Adipocyte (in vitro differentiated cells): ENCODE data around the gene KIR3DL2.
"Not testable (repeated sequence)": the region's sequence is repeated elsewhere in the genome, so short reads cannot be mapped to it uniquely, and the experiment has no call there.

Experiments used
- DNase-seq: peaks from one replicate; pipeline ENCODE4 v3.0.0-alpha.2; 2015; ENCODE audit warnings: low read depth
- H3K27me3 ChIP-seq: replicated peaks from 2 replicates; pipeline ENCODE4 v1.7.0; 2013; ENCODE audit warnings: mild to moderate bottlenecking, low read length, moderate library complexity; ENCODE audit not compliant: control insufficient read depth, insufficient read depth
- H3K36me3 ChIP-seq: 2 replicates; pipeline ENCODE4 v1.7.0; 2013; ENCODE audit warnings: low read length, mild to moderate bottlenecking, moderate library complexity; ENCODE audit not compliant: control insufficient read depth, insufficient read depth, severe bottlenecking
- H3K4me1 ChIP-seq: 2 replicates; pipeline ENCODE4 v1.7.0; 2013; ENCODE audit warnings: mild to moderate bottlenecking, low read length, moderate library complexity; ENCODE audit not compliant: control insufficient read depth, insufficient read depth
- H3K4me3 ChIP-seq: 2 replicates; pipeline ENCODE4 v1.7.0; 2013; ENCODE audit warnings: mild to moderate bottlenecking, low read length, moderate library complexity
- H3K9ac ChIP-seq: 2 replicates; pipeline ENCODE4 v1.7.0; 2013; ENCODE audit warnings: mild to moderate bottlenecking, low read length, moderate library complexity
- H3K9me3 ChIP-seq: 2 replicates; pipeline ENCODE4 v1.7.0; 2013; ENCODE audit warnings: mild to moderate bottlenecking, low read length, moderate library complexity; ENCODE audit not compliant: control insufficient read depth

The KIR3DL2 gene

GRCh38 chr19:54828064-54828463 is 22.2 kb upstream of the KIR3DL2 start:
- H3K9ac ChIP-seq, H3K36me3 ChIP-seq, H3K27me3 ChIP-seq, H3K4me3 ChIP-seq, H3K9me3 ChIP-seq, DNase-seq, H3K4me1 ChIP-seq: not testable (repeated sequence)

GRCh38 chr19:54832496-54832895 is 17.7 kb upstream of the KIR3DL2 start, which contains the start of gene KIR2DS4:
Gene KIR2DS4, plus strand, starts transcription at chr19:54832676.
- H3K9me3 ChIP-seq, DNase-seq, H3K27me3 ChIP-seq, H3K9ac ChIP-seq, H3K4me1 ChIP-seq, H3K36me3 ChIP-seq, H3K4me3 ChIP-seq: not testable (repeated sequence)

- H3K4me1 ChIP-seq, H3K36me3 ChIP-seq, H3K4me3 ChIP-seq, DNase-seq, H3K9me3 ChIP-seq, H3K27me3 ChIP-seq, H3K9ac ChIP-seq: not testable (repeated sequence)
These were observed 15.1 kb upstream of the KIR3DL2 start for GRCh38 chr19:54835126-54835525.

- H3K9ac ChIP-seq, H3K4me1 ChIP-seq, H3K36me3 ChIP-seq, H3K4me3 ChIP-seq, H3K9me3 ChIP-seq, DNase-seq, H3K27me3 ChIP-seq: not testable (repeated sequence)
These were observed 12.7 kb upstream of the KIR3DL2 start for GRCh38 chr19:54837522-54837921.

- H3K36me3 ChIP-seq, H3K9ac ChIP-seq, DNase-seq, H3K27me3 ChIP-seq, H3K4me3 ChIP-seq, H3K4me1 ChIP-seq, H3K9me3 ChIP-seq: not testable (repeated sequence)
These were observed 7.1 kb upstream of the KIR3DL2 start for GRCh38 chr19:54843171-54843570.

GRCh38 chr19:54850930-54851329 is 687 bp downstream of the KIR3DL2 start:
- Histone ChIP-seq H3K27me3 (no peaks in the 10 kb centered on the region), H3K9ac (no peak overlapping the region), H3K4me1 (no peaks in the 10 kb centered on the region), H3K4me3 (no peak overlapping the region), H3K9me3 (no peaks in the 10 kb centered on the region), H3K36me3 (no peaks in the 10 kb centered on the region)
- no peak for DNase-seq

GRCh38 chr19:54851353-54851752 is 1.1 kb downstream of the KIR3DL2 start:
- H3K27me3 ChIP-seq: no peaks in the 10 kb centered on the region
- no peaks in the 10 kb centered on the region for H3K9me3 ChIP-seq
- H3K36me3 ChIP-seq: no peaks in the 10 kb centered on the region
- H3K9ac ChIP-seq: no peak overlapping the region
- no peak overlapping the region for H3K4me3 ChIP-seq
- no peaks in the 10 kb centered on the region for H3K4me1 ChIP-seq
- no peak for DNase-seq

- not testable (repeated sequence) for H3K9me3 ChIP-seq, H3K27me3 ChIP-seq, H3K4me3 ChIP-seq, H3K4me1 ChIP-seq, DNase-seq, H3K36me3 ChIP-seq, H3K9ac ChIP-seq
These were observed 5.0 kb downstream of the KIR3DL2 start for GRCh38 chr19:54855241-54855640.

GRCh38 chr19:54858476-54858875 is 8.2 kb downstream of the KIR3DL2 start:
- H3K4me1 ChIP-seq, H3K4me3 ChIP-seq, DNase-seq, H3K27me3 ChIP-seq, H3K36me3 ChIP-seq, H3K9me3 ChIP-seq, H3K9ac ChIP-seq: not testable (repeated sequence)

- not testable (repeated sequence) for DNase-seq, H3K9ac ChIP-seq, H3K9me3 ChIP-seq, H3K4me3 ChIP-seq, H3K27me3 ChIP-seq, H3K36me3 ChIP-seq, H3K4me1 ChIP-seq
These were observed 9.2 kb downstream of the KIR3DL2 start for GRCh38 chr19:54859421-54859820.

GRCh38 chr19:54863459-54863858 is 13.2 kb downstream of the KIR3DL2 start:
- not testable (repeated sequence) for H3K4me1 ChIP-seq, H3K36me3 ChIP-seq, H3K9ac ChIP-seq, H3K9me3 ChIP-seq, H3K4me3 ChIP-seq, DNase-seq, H3K27me3 ChIP-seq

- Histone ChIP-seq H3K27me3 (no peaks in the 10 kb centered on the region), H3K4me3 (no peak overlapping the region), H3K36me3 (no peaks in the 10 kb centered on the region), H3K9me3 (peaks cover 2% of the 10 kb centered on the region), H3K9ac (no peak overlapping the region), H3K4me1 (no peaks in the 10 kb centered on the region)
- DNase-seq: no peak
These were observed 21.5 kb downstream of the KIR3DL2 start for GRCh38 chr19:54871696-54872095.
